Nephron progenitor cell (in vitro differentiated cells): ENCODE measurements around the gene RNF212.
"Not testable (repeated sequence)": the region's sequence is repeated elsewhere in the genome, so short reads cannot be mapped to it uniquely, and the experiment has no call there.

ENCODE experiments used
- DNase-seq: peaks from one replicate; pipeline ENCODE4 v3.0.0; 2021
- H3K27ac Mint-ChIP-seq: 2 replicates; pipeline ENCODE4 v1.8.0; 2021; ENCODE audit warnings: mild to moderate bottlenecking, moderate library complexity, mixed read lengths
- H3K27me3 Mint-ChIP-seq: 2 replicates; pipeline ENCODE4 v1.8.0; 2021; ENCODE audit warnings: mild to moderate bottlenecking, low read depth, mixed read lengths; ENCODE audit not compliant: poor library complexity
- H3K36me3 Mint-ChIP-seq: 2 replicates; pipeline ENCODE4 v1.8.0; 2021; ENCODE audit warnings: low read depth, mixed read lengths
- H3K4me1 Mint-ChIP-seq: 2 replicates; pipeline ENCODE4 v1.8.0; 2021; ENCODE audit warnings: mixed read lengths
- H3K4me3 Mint-ChIP-seq: 2 replicates; pipeline ENCODE4 v1.8.0; 2021; ENCODE audit warnings: mild to moderate bottlenecking, moderate library complexity, mixed read lengths
- H3K9me3 Mint-ChIP-seq: 2 replicates; pipeline ENCODE4 v1.8.0; 2021; ENCODE audit warnings: mild to moderate bottlenecking, moderate library complexity, mixed read lengths
- TF ChIP-seq, protein P1 (sequence below): fragments of 200-600 bp; sonication (generic); IDR thresholded peaks from 2 replicates; pipeline ENCODE4 v1.5.0; 2021; ENCODE audit warnings: antibody characterized with exemption

The RNF212 gene

DNA sequence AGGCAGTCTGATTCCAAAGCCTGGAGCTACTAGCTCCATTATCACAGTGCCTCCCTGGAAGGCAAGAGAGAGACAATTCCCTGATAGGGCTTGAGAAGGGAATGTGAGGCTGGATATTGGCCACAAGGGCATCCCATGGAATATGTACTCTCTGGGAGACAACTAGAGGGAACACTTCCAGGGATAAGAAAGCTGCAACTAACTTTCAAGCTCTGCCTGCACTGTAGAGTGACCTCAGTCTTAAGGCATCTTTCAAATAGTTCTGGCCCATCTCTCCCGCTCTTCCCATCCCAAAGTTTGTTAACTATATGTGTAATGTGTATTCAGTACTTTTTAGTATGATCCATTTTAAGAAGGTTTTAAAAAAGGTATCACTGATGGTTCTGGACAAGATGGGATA is 13.1 kb upstream of the RNF212 start:
- peaks cover 80% of the 10 kb centered on the region for H3K27me3 Mint-ChIP-seq
- no peak overlapping the region for H3K4me3 Mint-ChIP-seq
- TF ChIP-seq, protein P1, sequence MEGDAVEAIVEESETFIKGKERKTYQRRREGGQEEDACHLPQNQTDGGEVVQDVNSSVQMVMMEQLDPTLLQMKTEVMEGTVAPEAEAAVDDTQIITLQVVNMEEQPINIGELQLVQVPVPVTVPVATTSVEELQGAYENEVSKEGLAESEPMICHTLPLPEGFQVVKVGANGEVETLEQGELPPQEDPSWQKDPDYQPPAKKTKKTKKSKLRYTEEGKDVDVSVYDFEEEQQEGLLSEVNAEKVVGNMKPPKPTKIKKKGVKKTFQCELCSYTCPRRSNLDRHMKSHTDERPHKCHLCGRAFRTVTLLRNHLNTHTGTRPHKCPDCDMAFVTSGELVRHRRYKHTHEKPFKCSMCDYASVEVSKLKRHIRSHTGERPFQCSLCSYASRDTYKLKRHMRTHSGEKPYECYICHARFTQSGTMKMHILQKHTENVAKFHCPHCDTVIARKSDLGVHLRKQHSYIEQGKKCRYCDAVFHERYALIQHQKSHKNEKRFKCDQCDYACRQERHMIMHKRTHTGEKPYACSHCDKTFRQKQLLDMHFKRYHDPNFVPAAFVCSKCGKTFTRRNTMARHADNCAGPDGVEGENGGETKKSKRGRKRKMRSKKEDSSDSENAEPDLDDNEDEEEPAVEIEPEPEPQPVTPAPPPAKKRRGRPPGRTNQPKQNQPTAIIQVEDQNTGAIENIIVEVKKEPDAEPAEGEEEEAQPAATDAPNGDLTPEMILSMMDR = no peak
- peaks cover 4% of the 10 kb centered on the region for H3K9me3 Mint-ChIP-seq
- no peak overlapping the region for H3K27ac Mint-ChIP-seq
- H3K36me3 Mint-ChIP-seq = no peaks in the 10 kb centered on the region
- H3K4me1 Mint-ChIP-seq = no peaks in the 10 kb centered on the region
- no peak for DNase-seq

DNA sequence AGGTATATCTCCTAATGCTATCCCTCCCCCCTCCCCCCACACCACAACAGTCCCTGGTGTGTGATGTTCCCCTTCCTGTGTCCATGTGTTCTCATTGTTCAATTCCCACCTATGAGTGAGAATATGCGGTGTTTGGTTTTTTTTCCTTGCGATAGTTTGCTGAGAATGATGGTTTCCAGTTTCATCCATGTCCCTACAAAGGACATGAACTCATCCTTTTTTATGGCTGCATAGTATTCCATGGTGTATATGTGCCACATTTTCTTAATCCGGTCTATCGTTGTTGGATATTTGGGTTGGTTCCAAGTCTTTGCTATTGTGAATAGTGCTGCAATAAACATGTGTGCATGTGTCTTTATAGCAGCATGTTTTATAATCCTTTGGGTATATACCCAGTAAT is 12.1 kb upstream of the RNF212 start:
- not testable (repeated sequence) for H3K9me3 Mint-ChIP-seq, H3K27ac Mint-ChIP-seq, H3K4me1 Mint-ChIP-seq, DNase-seq, H3K4me3 Mint-ChIP-seq, H3K36me3 Mint-ChIP-seq
- peaks cover 84% of the 10 kb centered on the region for H3K27me3 Mint-ChIP-seq

DNA sequence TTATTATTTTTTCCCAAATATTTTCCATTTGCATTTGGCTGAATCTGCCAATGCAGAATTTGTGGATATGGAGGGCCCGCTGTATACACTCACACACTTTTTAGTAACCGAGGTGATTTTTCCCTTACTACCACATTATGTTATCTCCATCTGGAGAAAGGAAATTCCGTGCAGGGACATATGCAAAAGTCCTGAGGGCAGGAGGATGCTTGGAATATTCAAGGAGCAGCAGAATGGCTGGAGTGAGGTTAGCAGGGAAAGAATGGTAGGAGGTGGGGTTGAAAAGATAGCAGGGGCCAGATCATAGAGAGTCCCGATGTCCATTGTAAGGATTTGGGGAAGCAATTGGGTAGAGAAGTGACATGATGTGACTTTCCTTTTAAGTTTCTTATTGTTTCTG is 11.5 kb upstream of the RNF212 start:
- H3K36me3 Mint-ChIP-seq = no peaks in the 10 kb centered on the region
- no peak overlapping the region for H3K27ac Mint-ChIP-seq
- DNase-seq = no peak
- no peaks in the 10 kb centered on the region for H3K4me1 Mint-ChIP-seq
- TF ChIP-seq, protein P1 = no peak
- H3K4me3 Mint-ChIP-seq = no peak overlapping the region
- peaks cover 86% of the 10 kb centered on the region for H3K27me3 Mint-ChIP-seq
- peaks cover 4% of the 10 kb centered on the region for H3K9me3 Mint-ChIP-seq

DNA sequence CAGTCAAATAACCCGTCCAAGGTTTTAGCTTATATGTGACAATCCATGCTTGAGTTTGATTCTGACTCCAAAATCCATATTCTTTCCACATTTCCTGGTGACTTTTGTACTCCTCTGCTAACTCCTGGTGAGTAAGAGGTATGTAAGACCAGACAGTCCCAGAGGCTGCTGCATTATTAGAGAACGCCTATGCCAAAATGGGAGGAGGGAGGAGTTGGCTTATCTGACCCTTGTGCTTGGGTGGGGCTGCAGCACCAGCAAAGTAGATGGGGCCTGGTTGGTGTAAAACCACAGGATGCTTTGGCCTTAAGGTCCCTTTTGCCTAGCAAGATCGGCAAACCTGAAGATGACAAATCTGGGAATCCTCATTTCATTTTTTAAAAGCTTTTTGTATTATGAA is 9.1 kb upstream of the RNF212 start:
- Mint-ChIP-seq H3K9me3 (peaks cover 4% of the 10 kb centered on the region), H3K27ac (no peak overlapping the region), H3K27me3 (peaks cover 86% of the 10 kb centered on the region), H3K4me3 (no peak overlapping the region), H3K36me3 (no peaks in the 10 kb centered on the region), H3K4me1 (no peaks in the 10 kb centered on the region)
- DNase-seq = no peak
- TF ChIP-seq, protein P1 = no peak

DNA sequence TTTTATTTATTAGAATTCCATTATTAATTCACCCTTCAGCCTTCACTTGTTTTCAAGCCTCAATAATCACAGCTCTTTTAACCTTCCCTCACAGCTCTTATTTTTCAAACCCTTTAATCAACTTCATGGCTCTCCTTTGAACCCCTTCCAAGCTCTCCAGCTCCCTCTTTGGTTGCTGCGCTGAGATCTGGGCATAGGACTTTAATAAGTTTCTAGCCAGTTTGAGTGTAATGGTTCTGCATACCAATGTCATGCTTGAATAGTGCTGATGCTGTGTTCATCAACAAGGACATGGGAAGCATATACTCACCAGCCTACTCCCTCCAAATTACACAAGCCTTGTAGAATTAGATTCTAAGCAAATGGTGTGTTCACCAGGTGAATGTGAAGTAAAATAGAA is 3.5 kb upstream of the RNF212 start:
- TF ChIP-seq, protein P1 = no peak
- Mint-ChIP-seq H3K27me3 (peaks cover 87% of the 10 kb centered on the region), H3K9me3 (peaks cover 5% of the 10 kb centered on the region), H3K4me1 (peaks cover 5% of the 10 kb centered on the region), H3K27ac (no peak overlapping the region), H3K36me3 (no peaks in the 10 kb centered on the region), H3K4me3 (no peak overlapping the region)
- no peak for DNase-seq

DNA sequence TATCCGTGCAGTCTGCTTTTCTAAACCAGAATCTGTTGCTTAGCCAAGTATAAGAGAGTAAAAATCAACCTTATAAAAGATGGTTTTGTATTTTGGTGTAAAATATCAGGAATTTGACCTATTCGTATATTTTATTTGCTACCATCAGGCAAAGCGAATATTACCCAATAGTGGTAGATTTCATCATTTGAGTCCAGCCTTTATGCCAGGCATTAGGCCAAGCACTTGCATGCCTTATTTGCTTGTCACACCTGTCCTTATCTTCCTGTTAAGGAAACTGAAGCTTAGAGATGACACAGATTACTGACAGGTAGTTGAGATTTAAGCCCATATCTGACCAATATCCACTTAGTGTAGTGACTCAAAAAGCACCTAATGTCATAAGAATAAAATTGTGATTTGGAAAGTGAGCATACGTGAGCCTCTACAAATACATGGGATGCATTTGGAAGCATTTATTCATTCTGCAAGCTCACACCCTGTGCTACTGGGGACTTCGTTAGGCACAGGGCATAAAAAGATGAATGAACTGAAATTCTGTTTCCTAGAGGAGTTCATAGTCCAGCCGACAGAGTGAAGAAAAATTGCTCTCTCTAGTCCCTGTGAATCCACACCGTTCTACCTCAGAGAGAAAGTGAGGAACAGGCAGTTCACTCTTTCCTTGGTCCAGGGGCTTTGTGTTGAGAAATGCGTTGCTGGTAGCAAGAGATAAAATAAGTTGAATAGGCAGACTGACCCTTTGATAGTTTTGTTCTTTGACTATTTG is 2.3 kb upstream of the RNF212 start:
- TF ChIP-seq, protein P1 = no peak
- H3K27me3 Mint-ChIP-seq = peaks cover 87% of the 10 kb centered on the region
- H3K36me3 Mint-ChIP-seq = no peaks in the 10 kb centered on the region

More for the DNA sequence above, 2.3 kb upstream of the RNF212 start:
- Mint-ChIP-seq H3K4me3 (no peak overlapping the region), H3K9me3 (peaks cover 9% of the 10 kb centered on the region), H3K27ac (no peak overlapping the region), H3K4me1 (peaks cover 5% of the 10 kb centered on the region)
- DNase-seq = no peak
